ENCODE data around the gene DMTF1.
A peak's percentile ranks its signal among the peaks of the same experiment; 100 is the strongest.
"Not testable (repeated sequence)": the region's sequence is repeated elsewhere in the genome, so short reads cannot be mapped to it uniquely, and the experiment has no call there.

Gene DMTF1

DNA sequence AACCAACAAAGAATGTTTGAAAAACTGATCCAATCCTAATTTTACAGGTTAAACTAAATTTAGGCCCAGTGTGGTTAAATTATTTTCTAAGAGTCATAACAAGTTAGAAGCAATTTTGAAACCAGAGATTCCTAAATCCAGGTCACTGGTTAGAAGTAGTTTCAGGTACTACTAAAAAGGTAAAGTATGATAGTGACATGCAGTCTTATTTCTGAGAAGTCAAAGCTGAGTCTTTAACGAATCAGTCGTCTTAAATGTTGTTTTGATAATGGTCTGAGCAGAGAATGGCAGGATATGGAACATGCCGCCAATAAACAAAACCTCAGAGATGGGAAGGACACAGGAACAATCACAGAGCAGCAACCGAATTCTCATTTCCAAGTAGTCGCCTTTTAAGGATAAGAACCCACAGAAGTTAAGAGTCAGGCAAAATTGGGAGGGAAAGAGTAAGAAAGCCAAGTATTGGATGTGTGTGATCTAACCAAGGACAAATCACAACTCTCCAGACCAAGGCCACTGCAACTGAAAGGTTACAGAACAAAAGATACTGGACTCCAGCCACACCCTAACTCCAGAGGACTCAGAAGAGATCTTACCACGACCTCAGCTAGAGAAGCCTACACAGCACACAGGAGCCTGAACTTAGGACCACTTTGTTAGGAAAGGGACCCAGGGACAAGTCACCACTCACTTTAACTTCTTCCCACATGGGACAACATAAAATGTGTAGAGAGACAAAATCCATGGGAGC lies 47.6 kb downstream of the DMTF1 start:
- DNase-seq = no peak

DNA sequence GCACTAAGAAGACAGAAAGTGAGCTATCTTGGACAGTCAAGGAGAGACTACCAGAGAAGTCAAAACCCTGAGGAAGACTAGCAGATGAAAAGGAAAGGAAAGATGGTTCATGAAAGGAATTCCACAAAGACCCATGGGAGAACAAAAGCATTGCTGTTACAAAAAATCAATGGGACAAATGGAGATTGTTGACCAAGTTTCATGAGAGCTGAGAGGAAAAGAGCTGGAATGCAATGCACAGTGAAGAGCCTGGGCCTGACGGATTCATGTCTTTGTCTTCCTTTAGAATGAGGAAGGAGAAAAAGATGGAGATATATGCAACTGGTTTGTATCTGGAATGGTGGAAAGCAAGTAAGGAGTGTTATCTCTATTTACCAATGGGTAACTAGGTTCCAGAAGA lies 50.0 kb downstream of the DMTF1 start:
- DNase-seq = no peak

DNA sequence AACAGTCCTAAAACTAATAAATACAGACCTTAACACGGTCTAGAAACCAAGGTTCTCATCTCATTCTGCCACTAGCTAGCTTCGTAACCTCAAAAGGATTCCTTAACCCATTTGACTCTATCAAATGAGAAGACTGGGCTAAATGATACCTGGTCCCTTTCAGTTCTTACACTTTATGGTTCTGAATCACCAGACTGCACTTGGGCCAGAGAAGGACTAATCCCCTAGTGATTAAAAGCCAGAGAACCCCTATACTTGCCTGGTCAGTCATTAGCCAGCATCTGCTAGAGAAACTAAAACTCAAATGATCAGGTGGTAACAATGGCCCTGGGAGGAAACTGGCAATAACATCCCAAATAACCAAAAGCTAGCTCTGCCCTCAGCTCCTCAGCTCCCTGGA lies 50.5 kb downstream of the DMTF1 start:
- no peak for DNase-seq

DNA sequence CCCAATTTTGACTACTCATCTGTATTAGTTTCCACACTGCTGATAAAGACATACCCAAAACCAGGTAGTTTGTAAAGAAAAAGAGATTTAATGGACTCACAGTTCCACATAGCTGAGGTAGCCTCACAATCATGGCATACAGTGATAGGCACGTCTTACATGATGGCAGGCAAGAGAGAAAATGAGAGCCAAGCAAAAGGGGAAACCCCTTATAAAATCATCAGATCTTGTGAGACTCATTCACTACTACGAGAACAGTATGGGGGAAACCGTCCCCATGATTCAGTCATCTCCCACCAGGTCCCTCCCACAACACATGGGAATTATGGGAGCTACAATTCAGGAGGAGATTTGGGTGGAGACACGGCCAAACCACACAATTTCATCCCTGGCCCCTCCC lies 51.7 kb downstream of the DMTF1 start:
- DNase-seq = not testable (repeated sequence)

DNA sequence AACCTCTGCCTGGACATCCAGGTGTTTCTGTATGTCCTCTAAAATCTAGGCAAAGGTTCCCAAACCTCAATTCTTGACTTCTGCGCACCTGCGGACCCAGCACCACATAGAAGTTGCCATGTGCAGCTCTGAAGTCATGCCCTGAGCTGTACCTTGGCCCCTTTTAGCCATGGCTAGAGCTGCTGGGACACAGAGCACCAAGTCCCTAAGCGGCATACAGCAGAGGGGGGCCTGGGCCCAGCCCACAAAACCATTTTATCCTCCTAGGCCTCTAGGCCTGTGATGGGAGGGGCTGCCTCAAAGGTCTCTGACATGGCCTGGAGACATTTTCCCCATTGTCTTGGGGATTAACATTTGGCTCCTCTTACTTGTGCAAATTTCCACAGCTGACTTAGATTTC lies 52.7 kb downstream of the DMTF1 start:
- no peak for DNase-seq

DNA sequence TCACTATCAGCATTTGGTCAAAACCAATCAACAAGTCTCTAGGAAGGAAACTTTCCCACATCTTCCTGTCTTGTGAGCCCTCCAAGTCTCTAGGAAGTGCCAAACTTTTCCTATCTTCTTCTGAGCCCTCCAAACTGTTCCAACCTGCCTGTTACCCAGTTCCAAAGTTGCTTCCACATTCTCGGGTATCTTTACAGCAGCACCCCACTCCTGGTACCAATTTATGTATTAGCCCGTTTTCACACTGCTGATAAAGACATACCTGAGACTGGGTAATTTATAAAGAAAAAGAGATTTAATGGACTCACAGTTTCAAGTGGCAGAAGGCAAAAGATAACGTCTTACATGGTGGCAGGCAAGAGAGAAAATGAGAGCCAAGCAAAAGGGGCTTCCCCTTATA lies 53.4 kb downstream of the DMTF1 start:
- not testable (repeated sequence) for DNase-seq

DNA sequence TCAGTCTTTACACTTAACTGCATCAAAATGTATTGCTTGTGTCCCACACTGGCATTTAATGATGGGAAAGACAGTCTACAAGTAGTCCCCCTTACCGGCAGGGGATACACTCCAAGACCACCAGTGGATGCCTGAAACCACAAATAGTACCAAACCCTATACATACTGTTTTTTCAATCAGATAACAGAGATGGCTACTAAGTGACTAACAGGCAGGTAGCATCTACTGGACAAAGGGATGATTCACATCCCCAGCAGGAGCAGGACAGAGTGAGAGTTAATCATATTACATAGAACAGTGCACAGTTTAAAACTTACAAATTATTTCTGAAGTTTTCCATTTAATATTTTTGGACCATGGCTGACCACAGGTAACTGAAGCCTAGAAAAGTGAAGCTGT lies 54.1 kb downstream of the DMTF1 start:
- DNase-seq = no peak

DNA sequence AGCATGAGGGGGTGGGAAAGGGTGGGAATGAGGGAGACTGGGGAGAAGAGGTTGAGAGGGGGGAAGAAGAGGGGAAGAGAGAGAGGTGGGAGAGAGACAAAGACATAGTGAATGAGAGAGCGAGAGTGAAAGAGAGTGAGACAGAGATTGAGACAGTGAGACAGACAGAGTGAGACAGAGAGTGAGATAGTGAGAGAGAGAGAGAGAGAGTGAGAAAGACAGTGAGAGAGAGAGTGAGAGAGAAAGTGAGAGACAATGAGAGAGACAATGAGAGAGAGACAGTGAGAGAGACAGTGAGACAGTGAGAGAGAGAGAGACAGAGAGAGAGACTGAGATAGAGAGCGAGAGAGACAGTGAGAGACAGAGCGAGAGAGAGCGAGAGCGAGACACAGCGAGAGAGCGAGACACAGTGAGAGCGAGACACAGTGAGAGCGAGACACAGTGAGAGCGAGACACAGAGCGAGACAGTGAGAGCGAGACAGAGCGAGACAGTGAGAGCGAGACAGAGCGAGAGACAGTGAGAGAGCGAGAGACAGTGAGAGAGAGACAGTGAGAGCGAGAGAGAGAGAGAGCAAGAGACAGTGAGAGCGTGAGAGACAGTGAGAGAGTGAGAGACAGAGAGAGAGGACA lies 57.2 kb downstream of the DMTF1 start:
- no peak for DNase-seq

DNA sequence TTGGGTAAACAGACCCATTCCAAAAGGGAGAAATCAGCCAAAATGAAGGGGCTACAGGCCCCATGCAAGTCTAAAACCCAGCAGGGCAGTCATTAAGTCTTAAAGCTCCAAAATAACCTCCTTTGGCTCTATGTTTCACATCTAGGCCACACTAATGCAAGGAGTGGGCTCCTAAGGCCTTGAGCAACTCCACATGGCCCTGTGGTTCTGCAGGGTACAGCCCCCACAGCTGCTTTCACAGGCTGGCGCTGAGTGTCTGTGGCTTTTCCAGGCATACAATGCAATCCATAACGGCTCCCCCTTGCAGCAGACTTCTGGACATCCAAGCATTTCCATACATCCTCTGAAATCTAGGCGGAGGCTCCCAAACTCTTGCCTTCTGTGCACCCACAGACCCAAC lies 58.3 kb downstream of the DMTF1 start:
- no peak for DNase-seq

DNA sequence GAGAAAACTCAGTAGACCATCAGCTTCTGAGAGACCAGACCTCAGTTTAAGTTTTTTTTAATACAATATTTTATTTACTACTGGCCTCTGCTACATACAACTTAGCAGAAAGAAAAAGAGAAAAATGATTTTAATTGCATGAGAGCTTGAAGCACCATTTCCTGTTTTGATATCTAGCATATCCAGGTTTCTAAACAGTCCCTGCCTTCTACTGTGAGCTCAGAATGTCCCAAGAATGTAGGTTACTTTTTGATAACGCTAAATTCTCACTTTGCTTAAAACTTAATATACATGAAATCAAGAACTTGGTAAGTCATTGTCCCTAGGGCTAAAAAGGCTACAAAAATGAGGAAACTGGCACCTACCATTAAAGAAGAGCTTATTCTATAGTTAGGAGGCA lies 60.2 kb downstream of the DMTF1 start:
- DNase-seq = no peak

DNA sequence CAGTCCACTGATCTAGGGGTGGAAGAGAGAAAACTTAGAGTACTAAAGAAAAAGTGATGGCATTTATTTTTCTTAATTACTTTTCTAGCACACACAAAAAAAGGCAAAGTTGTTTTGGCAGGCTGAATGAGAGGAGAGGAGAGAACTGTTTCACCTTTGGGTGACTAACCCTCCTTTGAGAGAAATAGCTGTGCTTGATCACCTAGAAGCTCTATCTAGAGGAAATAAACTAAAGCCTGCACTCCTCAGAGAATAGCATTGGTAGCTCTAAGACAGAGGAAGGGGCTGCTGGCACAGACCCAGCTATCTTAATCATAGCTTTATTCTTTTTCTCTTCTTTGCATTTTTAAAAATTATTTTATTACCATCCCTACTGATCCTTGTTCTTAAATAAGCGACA lies 61.0 kb downstream of the DMTF1 start:
- DNase-seq = no peak

DNA sequence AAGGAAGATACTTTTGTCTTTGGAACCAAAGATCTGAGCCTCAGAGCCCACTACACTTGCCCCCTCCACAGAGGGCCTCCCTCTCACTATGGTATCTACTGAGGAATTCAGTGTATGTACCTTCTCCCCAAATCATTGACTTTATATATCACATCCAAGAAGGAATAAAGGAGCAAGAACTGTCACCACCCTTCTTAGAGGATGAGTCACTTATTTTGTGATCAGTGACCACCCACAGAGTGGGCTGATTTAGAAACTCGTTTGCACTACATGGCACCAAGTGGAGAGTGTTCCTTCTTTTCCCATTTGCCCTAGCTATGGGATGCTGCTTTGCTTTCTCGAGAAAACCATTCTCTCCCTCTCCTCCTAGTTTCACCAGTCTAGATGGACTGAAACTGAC lies 61.6 kb downstream of the DMTF1 start:
- no peak for DNase-seq

DNA sequence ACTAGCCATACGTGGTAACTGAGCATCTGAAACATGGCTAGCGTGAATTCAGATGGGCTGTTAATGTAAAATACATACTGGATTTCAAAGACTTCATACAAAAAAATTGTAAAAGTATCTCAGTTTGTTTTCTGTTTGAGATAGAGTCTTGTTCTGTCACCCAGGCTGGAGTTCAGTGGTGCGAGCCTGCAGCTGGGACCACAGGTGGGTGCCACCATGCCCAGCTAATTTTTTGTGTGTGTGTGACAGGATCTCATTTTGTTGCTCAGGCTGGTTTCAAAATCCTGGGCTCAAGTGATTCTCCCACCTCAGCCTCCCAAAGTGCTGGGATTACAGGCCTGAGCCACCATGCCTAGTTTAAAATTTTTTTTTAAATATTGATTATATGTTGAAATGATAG lies 62.8 kb downstream of the DMTF1 start:
- no peak for DNase-seq

DNA sequence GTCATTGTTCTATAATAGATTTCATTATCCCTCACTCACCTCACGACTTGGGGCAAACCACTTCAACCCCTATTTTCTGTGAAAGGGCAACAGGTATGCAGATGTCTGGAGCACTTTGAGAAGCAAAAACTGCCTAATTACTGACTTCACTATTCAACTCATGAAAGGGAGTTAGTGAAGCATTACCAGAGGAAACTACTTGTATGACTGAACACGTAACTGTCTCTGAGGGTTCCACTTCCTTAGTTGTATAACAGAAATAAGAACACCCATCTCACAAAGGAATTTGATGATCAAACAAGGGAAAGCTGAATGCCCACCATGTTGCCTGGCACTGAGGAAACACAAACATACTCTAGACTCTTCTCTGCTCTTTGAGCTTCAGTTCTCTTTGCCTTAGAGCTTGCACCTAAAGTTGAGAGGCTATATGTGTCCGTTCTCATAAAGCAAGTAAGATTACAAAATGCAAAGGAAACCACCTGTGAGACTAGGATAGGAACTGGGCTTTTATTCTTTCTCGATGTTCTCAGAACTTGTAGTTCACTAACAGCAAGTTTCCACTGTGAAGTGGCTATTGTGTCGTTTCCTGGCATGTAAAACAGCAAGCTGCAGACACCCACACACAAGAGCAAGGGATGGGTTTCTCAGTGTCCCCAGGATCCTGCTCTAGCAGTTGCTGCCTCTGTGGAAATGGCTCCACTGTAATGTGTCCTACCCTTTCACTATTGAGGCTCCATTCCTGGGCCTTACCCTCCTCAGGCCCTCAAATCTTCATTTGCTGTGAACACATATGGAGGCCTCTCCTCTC lies 64.7 kb downstream of the DMTF1 start:
- DNase-seq = no peak

DNA sequence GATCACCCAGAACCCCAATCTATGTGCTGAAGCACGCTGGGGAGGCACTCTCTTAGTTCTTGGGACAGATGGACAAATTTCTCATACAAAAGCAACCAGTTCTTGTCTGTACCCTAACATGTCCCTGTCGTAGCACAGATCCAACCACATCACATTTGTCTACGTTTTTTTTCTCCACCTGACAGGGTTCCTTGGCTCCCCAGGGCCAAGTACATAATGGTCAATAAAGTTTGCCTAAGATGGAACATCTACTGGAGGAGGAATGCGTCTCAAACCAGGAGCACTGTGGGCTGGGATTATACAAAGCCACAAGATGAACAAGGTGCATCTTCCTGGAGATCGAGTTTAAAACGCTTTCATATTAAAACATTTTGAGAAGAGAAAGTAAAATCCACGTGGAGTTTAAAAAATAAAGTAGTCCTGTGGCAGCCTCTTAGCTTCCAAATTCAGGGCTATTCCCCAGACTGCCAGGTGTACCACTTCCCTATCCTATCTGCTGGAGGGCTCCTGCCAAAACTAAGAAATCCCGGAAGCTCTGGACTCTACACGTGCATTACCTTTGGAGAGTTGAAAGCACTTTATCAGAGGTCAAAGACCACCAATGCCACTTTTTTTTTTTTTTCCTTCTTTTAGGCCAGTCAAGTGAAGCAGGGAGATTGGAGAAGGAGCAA lies 65.9 kb downstream of the DMTF1 start:
- no peak for DNase-seq

DNA sequence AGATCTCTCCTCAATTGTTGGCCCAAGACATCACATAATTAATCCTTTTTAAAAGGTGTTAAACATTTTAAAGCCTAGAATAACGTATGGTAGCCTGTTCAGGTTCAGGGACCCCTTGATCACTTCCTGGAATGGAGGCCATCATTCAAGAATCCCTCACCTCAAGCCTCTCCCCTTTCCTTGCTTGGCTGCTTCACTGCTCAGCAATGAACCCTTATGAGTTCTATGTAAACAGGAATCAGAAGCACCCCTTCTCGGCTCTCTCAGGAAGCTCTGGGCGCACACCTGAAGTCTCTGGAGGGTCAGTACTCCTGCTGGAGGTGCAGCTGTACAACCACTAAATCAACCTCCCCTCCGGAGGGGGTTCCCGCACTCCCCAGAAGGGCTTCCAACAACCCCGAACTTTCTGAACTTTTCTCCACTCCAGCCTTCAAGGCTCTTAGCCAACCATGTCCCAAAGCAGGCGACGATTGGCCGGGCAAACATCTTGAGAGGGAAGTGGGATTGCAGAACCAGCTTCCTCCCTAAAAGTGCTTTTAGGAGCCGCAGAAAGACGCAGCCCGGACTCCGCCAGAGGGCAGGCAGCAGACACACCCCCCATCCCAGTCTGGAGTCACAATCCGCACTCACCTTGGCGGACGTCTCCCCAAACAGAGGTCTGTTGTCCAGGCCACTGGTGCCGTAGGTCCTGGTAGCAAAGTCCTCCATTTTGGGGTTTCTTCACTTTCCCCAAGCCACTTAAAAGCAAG lies 66.7 kb downstream of the DMTF1 start:
- peak; percentile 87 for DNase-seq

DNA sequence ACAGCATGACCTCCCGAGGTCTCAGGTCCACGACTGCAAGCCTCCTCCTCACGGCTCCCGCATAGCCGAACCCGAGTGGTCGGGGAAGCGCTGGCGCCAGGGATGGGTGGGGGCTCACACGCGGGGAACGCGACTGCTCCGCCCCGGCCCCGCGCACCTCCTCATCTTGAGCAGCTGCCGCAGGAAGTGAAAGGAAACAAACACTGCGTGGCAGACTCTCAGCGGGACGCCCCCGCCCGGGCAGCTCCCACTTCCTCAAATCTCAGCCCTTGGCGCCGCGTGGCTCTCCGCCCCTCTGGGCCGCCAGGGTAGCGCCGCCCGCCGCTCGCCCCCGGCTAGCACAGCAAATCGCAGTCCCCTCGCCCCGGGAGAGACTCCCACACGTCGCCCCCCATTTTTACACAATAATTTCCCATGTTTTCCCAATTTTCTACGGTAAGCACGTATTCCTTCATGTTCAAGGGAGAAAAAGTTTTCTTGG lies 67.3 kb downstream of the DMTF1 start, which contains the start of gene TMEM243:
Gene TMEM243, minus strand, starts transcription at position 188 of the 481 bp plus-strand sequence. CDS start 229 bp downstream, outside the sequence.
- peak; percentile 83 for DNase-seq

DNA sequence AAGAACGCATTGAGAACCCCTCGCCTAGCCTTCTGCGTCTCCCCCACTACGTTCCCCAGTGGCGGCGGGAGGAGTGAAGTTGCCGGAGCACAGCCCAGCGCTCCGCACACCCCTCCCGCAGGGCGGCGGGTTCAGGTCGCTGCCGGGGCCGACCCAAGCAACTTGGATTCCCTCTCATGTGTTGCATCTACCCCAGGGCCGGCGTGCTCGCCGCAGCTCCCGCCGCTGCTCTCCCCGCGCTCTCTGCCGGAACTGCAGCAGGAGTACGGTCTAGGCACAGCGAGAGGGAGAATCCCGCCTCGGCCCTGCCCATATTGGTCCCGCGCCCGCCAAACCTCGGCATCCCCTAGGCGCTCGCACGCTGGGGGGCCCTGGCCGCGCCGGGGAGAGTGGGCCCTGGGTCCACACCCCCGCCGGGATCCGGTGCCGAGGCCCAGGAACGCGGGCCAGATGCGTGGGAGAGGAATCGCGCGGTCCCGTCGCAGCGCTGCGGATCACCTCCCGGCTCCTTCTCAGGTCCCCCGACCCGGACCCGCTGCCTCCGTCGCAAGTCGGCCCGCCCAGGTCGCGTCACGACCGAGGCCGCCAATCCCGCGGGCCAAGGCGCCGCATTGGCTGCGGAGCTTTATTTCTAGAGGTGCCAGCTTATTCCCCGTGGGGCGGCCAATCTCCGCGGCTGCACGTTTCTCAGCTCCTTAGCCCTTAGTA lies 67.9 kb downstream of the DMTF1 start:
- peak; percentile 91 for DNase-seq

DNA sequence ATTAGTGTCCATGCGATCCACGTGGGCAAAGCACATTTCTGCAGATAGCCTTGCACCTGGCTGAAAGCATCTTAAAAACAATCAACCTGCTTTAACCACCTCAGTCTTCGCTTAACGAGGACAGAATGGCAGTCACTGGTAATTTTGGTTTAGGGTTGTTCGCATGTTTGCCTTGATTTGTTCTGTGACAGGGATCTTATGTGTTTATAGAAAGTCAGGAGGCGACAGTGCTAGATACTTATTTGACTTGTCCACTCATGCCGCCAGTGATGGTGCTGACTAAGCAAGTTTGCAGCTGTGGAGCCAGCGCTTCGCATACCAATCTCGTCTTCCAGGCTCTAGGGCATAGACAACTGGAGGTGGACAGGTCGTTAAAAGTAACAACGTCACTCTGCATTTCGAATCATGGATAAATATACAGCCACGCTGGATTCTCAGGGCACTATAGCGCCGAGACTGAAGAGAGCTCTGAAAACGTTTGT lies 68.5 kb downstream of the DMTF1 start:
- peak; percentile 62 for DNase-seq

DNA sequence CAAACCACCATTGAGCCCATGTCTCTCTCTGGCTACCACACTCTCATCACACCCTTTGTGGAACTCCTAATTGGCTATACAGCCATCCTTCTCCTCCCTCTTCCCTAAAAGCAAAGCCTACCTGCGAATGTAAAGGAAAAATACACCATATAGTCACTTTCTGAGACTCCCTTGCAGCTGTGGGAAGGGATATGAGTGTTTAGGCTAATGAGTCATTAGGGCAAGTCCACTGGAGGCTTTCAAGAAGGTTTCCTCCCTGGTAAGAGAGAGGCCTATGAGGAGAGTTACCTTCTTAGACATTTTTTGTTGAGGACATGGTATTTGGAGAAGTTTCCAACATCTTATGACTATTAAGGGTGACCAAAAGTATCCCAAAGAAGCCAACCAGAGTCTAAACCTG lies 71.4 kb downstream of the DMTF1 start:
- no peak for DNase-seq

DNA sequence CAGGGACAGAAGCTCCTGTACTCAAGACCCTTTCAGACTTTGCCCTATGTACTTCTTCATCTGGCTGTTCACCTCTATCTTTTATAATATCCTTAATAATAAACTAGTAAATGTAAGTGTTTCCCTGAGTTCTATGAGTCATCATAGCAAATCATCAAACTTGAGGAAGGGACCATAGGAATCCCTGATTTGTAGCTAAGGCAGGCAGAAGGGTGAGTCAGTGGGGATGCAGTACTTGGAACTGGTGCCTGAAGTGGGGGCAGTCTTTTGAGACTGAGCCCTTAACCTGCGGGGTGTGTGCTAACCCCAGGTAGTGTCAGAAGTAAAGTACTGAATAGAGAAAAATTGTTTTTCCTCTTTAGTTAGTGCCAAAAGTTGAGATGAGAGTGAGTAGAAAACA lies 73.4 kb downstream of the DMTF1 start:
- no peak for DNase-seq

DNA sequence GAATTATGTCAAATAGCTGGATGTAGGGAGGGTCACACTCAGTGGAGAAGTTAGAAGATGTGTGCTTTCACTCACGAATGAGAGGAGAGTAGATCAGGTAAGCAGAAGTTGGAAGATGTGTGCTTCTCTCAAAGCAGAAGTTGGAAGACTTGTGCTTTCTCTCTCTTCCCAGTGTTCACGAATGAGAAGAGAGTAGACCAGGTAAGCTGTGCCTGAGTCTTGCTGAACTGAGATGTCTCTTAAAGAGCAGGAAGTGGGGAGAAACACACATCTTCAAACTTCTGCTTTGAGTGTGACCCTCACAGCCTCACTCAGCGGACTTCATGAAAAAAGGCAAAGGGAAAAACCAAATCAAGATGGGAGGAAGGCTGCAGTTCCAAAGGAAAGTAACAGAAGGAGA lies 74.2 kb downstream of the DMTF1 start:
- DNase-seq = no peak
